Fibroblast of the conjunctiva (primary cell): ENCODE results near the gene UCK2.
A peak's percentile ranks its signal among the peaks of the same experiment; 100 is the strongest.

Experiments
- DNase-seq: peaks from one replicate; pipeline ENCODE4 v3.0.0-alpha.2; 2010; ENCODE audit warnings: low read depth

UCK2 gene

GRCh38 chr1:165937829-165938228 is 110.4 kb downstream of the UCK2 start:
- DNase-seq, result no peak

GRCh38 chr1:165938844-165939243 is 111.4 kb downstream of the UCK2 start:
- no peak for DNase-seq

- DNase-seq, result no peak
Measured at GRCh38 chr1:165941531-165941930, 114.1 kb downstream of the UCK2 start.

- DNase-seq, result no peak
Measured at GRCh38 chr1:165942062-165942461, 114.6 kb downstream of the UCK2 start.

GRCh38 chr1:165942927-165943597 is 115.6 kb downstream of the UCK2 start:
- DNase-seq, result no peak

GRCh38 chr1:165945911-165946310 is 118.5 kb downstream of the UCK2 start:
- no peak for DNase-seq

- DNase-seq, result no peak
Measured at GRCh38 chr1:165947797-165948455, 120.5 kb downstream of the UCK2 start.

GRCh38 chr1:165949335-165950130 is 122.1 kb downstream of the UCK2 start:
- DNase-seq, result no peak

- DNase-seq, result peak; percentile 21
Measured at GRCh38 chr1:165954940-165955339, 127.5 kb downstream of the UCK2 start.

- no peak for DNase-seq
Measured at GRCh38 chr1:165958306-165958705, 130.9 kb downstream of the UCK2 start.

- no peak for DNase-seq
Measured at GRCh38 chr1:165960136-165960535, 132.7 kb downstream of the UCK2 start.

- no peak for DNase-seq
Measured at GRCh38 chr1:165960881-165961280, 133.5 kb downstream of the UCK2 start.
